Measurements from ENCODE around the gene CERT1.

CERT1 gene

GRCh38 chr5:75461679-75462078 is 49.8 kb downstream of the CERT1 start:
- H4K20me1 ChIP-seq (ENCODE audit: insufficient read depth, low read length, poor library complexity, severe bottlenecking): peaks cover 22% of the 10 kb centered on the region
- H3K4me3 ChIP-seq (ENCODE audit: low read length, poor library complexity, severe bottlenecking): no peak overlapping the region
- H2AFZ ChIP-seq (ENCODE audit: low read length): no peak overlapping the region
- H3K9me3 ChIP-seq (ENCODE audit: insufficient read depth, low read depth, low read length): no peaks in the 10 kb centered on the region
- no peaks in the 10 kb centered on the region for H3K27me3 ChIP-seq (ENCODE audit: insufficient read depth, low read length, poor library complexity, severe bottlenecking)
- peaks cover 68% of the 10 kb centered on the region for H3K79me2 ChIP-seq (ENCODE audit: insufficient read depth, low read length)
- no peak overlapping the region for H3K4me2 ChIP-seq (ENCODE audit: low read depth, low read length, poor library complexity, severe bottlenecking)
- peaks cover 6% of the 10 kb centered on the region; the same call in 1 of the 2 replicates for H3K36me3 ChIP-seq (ENCODE audit: insufficient read depth, low read length)
- TF ChIP-seq CTCF (conservative IDR thresholded peaks at IDR 0.05; ENCODE audit: low read length) (no peak), EZH2phosphoT487 (IDR thresholded peaks at IDR 0.05; ENCODE audit: borderline replicate concordance) (no peak)
- no peak overlapping the region for H3K9ac ChIP-seq (ENCODE audit: low read depth, low read length, poor library complexity, severe bottlenecking)
- H3K4me1 ChIP-seq (ENCODE audit: insufficient read depth, low read length, poor library complexity, severe bottlenecking): peaks cover 42% of the 10 kb centered on the region
- H3K9me2 ChIP-seq (replicated peaks; ENCODE audit: low read depth, low read length): no peaks in the 10 kb centered on the region
- H3F3A ChIP-seq (ENCODE audit: low read depth): 0 out of 2 replicates have a peak, but pooled peaks cover 7% of the 10 kb centered on the region

DNA sequence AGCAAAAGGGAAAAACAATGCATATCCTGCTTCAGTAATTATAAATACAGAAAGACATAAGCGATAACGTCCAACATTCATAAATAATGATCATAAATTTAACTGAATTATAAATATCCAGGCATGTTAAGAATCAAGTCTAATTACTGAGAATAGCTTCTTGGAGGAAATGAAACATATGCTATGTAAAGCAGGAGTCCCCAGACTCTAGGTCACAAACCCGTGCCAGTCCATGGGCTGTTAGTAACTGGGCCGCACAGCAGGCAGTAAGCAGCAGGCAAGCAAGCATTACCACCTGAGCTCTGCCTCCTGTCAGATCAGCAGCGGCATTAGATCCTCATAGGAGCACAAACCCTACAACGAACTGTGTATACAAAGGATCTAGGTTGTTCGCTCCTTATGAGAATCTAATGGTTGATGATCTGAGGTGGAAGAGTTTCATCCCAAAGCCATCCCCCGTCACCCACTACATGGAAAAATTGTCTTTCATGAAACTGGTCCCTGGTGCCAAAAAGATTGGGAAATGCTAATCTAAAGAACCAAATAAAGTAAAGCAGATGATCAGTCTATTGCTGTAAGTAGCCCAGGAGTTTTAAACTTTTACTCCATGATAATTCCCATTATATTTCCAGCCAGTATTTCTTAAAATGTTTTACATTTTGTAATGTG is 50.4 kb downstream of the CERT1 start:
- no peaks in the 10 kb centered on the region for H3K9me2 ChIP-seq (replicated peaks; ENCODE audit: low read depth, low read length)
- H3K9ac ChIP-seq (ENCODE audit: low read depth, low read length, poor library complexity, severe bottlenecking): no peak overlapping the region

DNA sequence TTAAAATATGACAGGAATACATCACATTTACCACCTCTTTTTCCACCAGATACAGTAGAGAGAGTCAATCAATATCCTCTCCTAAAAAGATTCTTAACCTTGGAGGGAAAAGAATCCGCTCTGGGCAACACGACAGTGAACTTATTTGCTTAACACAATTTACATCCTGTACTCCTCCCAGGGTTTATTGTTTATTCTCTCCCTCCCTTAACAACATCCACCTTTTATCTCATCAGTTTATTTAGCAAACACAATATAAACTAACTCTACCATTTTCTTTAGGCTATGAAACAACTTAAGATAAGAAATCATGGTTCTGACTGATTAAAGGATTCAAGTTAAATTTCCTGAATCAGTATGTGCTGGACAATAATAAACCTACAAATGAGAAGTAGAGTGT is 50.9 kb downstream of the CERT1 start:
- peaks cover 30% of the 10 kb centered on the region for H3K4me1 ChIP-seq (ENCODE audit: insufficient read depth, low read length, poor library complexity, severe bottlenecking)
- H3K9me2 ChIP-seq (replicated peaks; ENCODE audit: low read depth, low read length): no peaks in the 10 kb centered on the region
- TF ChIP-seq EZH2phosphoT487 (IDR thresholded peaks at IDR 0.05; ENCODE audit: borderline replicate concordance): no peak
- no peak for TF ChIP-seq CTCF (conservative IDR thresholded peaks at IDR 0.05; ENCODE audit: low read length)
- H3K9ac ChIP-seq (ENCODE audit: low read depth, low read length, poor library complexity, severe bottlenecking): no peak overlapping the region
- H3F3A ChIP-seq (ENCODE audit: low read depth): no peaks in the 10 kb centered on the region
- peaks cover 11% of the 10 kb centered on the region; the same call in 1 of the 2 replicates for H3K36me3 ChIP-seq (ENCODE audit: insufficient read depth, low read length)
- no peak overlapping the region for H3K4me3 ChIP-seq (ENCODE audit: low read length, poor library complexity, severe bottlenecking)
- peaks cover 64% of the 10 kb centered on the region for H3K79me2 ChIP-seq (ENCODE audit: insufficient read depth, low read length)
- H3K27me3 ChIP-seq (ENCODE audit: insufficient read depth, low read length, poor library complexity, severe bottlenecking): no peaks in the 10 kb centered on the region
- no peaks in the 10 kb centered on the region for H3K9me3 ChIP-seq (ENCODE audit: insufficient read depth, low read depth, low read length)
- no peak overlapping the region for H2AFZ ChIP-seq (ENCODE audit: low read length)
- H3K4me2 ChIP-seq (ENCODE audit: low read depth, low read length, poor library complexity, severe bottlenecking): no peak overlapping the region
- peaks cover 16% of the 10 kb centered on the region for H4K20me1 ChIP-seq (ENCODE audit: insufficient read depth, low read length, poor library complexity, severe bottlenecking)

More for the DNA sequence above, 50.4 kb downstream of the CERT1 start:
- Histone ChIP-seq H3K79me2 (ENCODE audit: insufficient read depth, low read length) (peaks cover 66% of the 10 kb centered on the region), H3K36me3 (ENCODE audit: insufficient read depth, low read length) (peaks cover 6% of the 10 kb centered on the region; the same call in 1 of the 2 replicates), H3K4me2 (ENCODE audit: low read depth, low read length, poor library complexity, severe bottlenecking) (no peak overlapping the region), H3K4me1 (ENCODE audit: insufficient read depth, low read length, poor library complexity, severe bottlenecking) (peaks cover 36% of the 10 kb centered on the region), H3K4me3 (ENCODE audit: low read length, poor library complexity, severe bottlenecking) (no peak overlapping the region), H3K27me3 (ENCODE audit: insufficient read depth, low read length, poor library complexity, severe bottlenecking) (no peaks in the 10 kb centered on the region), H4K20me1 (ENCODE audit: insufficient read depth, low read length, poor library complexity, severe bottlenecking) (peaks cover 20% of the 10 kb centered on the region), H3K9me3 (ENCODE audit: insufficient read depth, low read depth, low read length) (no peaks in the 10 kb centered on the region), H2AFZ (ENCODE audit: low read length) (no peak overlapping the region), H3F3A (ENCODE audit: low read depth) (0 out of 2 replicates have a peak, but pooled peaks cover 3% of the 10 kb centered on the region)
- no peak for TF ChIP-seq EZH2phosphoT487 (IDR thresholded peaks at IDR 0.05; ENCODE audit: borderline replicate concordance)
- no peak for TF ChIP-seq CTCF (conservative IDR thresholded peaks at IDR 0.05; ENCODE audit: low read length)
